Activated T-cell treated with anti-CD3 and anti-CD28 coated beads, Interleukin-2, amount 50 U/mL, for 4 hours (primary cell): ENCODE results near the gene FAM241A. TPM values are rescaled to one million over a fixed set of nuclear protein-coding genes. Genes with fewer than 3 reads are reported as not detected.
"Not testable (repeated sequence)": the region's sequence is repeated elsewhere in the genome, so short reads cannot be mapped to it uniquely, and the experiment has no call there.

ENCODE experiments used
- ATAC-seq, 2 donors: fragments of 200-7000 bp; cut with Tn5 transposase; one replicate each; pipeline ENCODE4 v1.10.0; 2021
- DNase-seq: peaks from one replicate; pipeline ENCODE4 v3.0.0-alpha.2; 2020
- H3K27me3 Mint-ChIP-seq: one replicate; pipeline ENCODE4 v1.8.0; 2021; ENCODE audit warnings: low read depth, mixed read lengths
- H3K36me3 Mint-ChIP-seq: one replicate; pipeline ENCODE4 v1.8.0; 2022; ENCODE audit warnings: mixed read lengths; ENCODE audit not compliant: insufficient read depth
- H3K4me1 Mint-ChIP-seq: one replicate; pipeline ENCODE4 v1.8.0; 2021; ENCODE audit warnings: low read depth, mixed read lengths
- H3K4me3 Mint-ChIP-seq: one replicate; pipeline ENCODE4 v1.8.0; 2021; ENCODE audit warnings: mild to moderate bottlenecking, moderate library complexity, mixed read lengths
- H3K9me3 Mint-ChIP-seq: one replicate; pipeline ENCODE4 v1.8.0; 2021; ENCODE audit warnings: mixed read lengths
- total RNA-seq, 3 donors: library from RNA; stranded (reverse); gene quantifications; one replicate each; pipeline ENCODE4 v1.2.1, GENCODE V29; 2021

The FAM241A gene
- total RNA-seq, 3 donors from 2014 or later = 12.5 to 13.8 (median 12.8) TPM

DNA sequence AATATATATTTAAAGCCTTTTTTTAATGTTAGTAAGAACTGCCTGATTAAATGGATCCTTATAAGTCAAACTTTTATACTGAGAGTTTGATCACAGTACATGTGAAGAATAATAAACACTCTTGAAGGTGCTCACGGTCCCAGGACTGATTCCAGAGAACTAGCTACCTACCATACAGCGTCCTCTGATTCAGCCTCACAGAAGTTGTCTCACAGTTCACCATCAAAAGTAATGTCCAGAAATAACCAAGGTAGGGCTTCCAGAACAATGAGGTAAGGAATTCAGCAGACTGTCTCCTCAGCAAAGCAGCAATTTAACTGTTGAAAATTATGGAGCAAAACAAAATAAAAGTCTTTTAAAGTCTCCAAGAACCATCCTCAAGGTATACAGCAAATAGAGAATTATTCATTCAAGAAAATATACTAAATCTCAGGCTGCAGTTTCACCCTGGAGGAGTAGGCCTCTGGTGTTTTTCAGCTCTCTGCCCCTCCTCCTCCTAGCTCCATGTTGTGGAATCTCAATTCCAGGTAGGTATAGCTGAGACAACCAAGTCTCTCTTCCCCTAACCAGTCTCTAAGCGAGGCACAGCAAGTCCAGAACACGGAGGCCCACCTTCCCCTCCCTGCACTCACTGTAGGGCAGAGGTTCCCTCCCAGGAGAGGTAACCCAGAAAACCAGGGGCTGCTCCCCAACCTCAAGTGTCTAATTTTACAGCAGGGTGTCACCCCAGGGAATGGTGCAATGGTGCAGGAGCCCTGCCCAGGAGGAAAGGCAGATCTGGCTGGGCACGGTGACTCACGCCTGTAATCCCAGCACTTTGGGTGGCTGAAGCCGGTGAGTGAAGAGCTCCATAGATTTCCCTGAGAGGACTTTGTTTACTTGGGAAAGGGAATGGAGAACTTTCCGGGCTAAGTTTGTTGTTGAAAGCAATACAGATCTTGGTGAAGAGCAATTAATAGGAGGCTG lies 28.6 kb downstream of the FAM241A start:
- H3K4me1 Mint-ChIP-seq = peaks cover 38% of the 10 kb centered on the region
- H3K36me3 Mint-ChIP-seq = peaks cover 21% of the 10 kb centered on the region
- no peaks in the 10 kb centered on the region for H3K9me3 Mint-ChIP-seq
- H3K27me3 Mint-ChIP-seq = no peaks in the 10 kb centered on the region
- no peak overlapping the region for H3K4me3 Mint-ChIP-seq
- no peak for ATAC-seq
- no peak for DNase-seq

DNA sequence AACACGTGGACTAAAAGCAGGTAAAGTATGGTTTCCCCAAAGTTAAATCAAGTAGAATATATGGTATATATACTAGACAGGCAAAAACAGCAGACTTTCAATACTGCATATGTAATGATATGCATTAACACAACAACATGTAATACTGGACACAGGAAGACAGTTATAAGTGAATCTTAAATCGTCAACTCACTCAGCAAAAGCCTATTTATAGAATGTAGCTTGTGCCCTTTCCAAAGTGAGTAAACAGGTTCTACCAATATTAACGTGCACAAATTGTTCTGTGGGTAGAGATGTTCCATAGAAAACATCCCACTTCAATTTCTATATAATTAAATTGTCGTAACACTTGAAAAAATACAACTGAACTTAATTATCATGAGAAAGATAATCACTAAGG lies 30.6 kb downstream of the FAM241A start:
- Mint-ChIP-seq H3K27me3 (no peaks in the 10 kb centered on the region), H3K36me3 (peaks cover 20% of the 10 kb centered on the region), H3K4me3 (no peak overlapping the region), H3K4me1 (peaks cover 32% of the 10 kb centered on the region), H3K9me3 (no peaks in the 10 kb centered on the region)
- no peak for DNase-seq
- no peak for ATAC-seq

DNA sequence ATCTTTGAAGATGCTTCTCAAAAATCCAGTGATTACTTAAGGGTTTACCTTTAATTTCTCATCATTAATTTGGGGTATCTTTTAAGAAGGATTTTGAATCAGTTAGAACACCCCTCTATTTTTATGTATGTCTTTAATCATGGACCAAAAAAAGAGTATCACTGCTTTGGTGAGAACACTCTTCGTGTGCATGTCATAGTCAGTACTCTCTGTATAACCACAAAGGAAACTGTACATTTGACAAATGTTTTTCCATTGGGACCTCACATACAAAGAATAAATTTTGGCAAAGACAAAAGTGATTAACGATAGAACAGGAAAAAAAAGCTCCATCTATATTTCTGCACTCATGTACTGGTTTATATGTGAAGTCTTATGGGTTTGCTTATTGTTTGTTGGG lies 31.3 kb downstream of the FAM241A start:
- Mint-ChIP-seq H3K4me3 (no peak overlapping the region), H3K27me3 (no peaks in the 10 kb centered on the region), H3K36me3 (peaks cover 21% of the 10 kb centered on the region), H3K4me1 (peaks cover 29% of the 10 kb centered on the region), H3K9me3 (no peaks in the 10 kb centered on the region)
- DNase-seq (no peak), ATAC-seq (peak; percentile 43 to 51)

DNA sequence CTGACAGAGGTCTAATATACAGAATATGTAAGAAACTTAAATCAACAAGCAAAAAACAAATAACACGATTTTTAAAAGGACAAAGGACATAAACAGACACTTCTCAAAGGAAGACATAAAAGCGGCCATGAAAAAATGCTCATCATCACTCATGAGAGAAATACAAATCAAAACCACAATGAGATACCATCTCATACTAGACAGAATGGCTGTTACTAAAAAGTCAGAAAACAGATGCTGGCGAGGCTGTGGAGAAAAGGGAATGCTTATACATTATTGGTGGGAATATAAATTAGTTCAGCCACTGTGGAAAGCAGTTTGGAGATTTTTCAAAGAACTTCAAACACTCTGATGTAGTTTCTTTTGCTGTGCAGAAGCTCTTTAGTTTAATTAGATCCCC lies 33.5 kb downstream of the FAM241A start:
- not testable (repeated sequence) for DNase-seq, H3K27me3 Mint-ChIP-seq, H3K4me3 Mint-ChIP-seq, H3K9me3 Mint-ChIP-seq, ATAC-seq
- Mint-ChIP-seq H3K4me1 (peaks cover 42% of the 10 kb centered on the region), H3K36me3 (peaks cover 26% of the 10 kb centered on the region)

DNA sequence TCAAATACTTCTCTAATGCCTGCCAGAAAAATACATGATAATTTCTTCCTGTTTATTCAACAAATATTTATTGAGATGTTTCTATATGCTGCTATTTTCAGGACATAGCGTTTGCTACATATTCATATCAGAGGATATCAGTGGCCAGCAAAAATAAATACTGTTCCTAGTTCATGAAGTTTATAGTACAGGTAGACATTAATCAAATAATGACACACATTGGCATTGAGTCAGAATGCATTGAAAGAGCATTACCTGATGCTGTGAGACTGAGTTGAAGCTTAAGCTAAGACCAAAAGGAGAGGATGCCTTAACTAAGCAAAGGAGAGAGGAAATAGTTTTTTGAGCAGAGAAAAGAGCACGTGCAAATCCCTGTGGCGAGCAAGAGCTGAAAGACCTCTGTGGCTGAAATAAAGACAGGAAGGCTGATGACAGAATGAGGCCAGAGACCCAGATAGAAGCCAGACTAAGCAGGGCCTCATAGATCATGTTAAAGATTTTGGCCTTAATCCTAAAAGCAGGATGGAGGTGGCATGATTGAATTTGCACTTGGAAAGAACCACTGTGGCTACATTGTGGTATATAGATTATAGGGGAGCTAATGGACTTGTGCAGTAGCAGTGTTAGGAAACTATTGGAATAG lies 36.2 kb downstream of the FAM241A start:
- DNase-seq (no peak), ATAC-seq (no peak)
- Mint-ChIP-seq H3K4me1 (peaks cover 40% of the 10 kb centered on the region), H3K36me3 (peaks cover 25% of the 10 kb centered on the region), H3K9me3 (no peaks in the 10 kb centered on the region), H3K4me3 (no peak overlapping the region), H3K27me3 (no peaks in the 10 kb centered on the region)

DNA sequence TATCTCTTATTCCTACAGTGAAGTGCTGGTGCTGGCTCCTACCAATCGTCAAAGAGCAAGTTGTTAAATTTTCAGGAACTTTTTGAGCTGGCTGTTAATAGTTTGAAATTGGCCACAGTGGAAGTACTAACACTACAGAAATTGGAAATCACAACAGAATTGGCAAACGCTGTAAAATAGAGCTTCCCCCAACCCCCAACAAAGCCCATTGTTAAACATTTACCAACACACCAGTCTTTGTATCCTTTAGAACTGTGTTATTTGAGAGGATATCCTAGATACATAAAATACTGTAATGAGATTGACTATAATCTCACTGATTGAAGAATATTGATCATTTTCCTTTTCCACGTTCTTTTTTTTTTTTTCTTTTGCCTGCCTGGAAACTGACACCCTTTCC lies 37.4 kb downstream of the FAM241A start:
- ATAC-seq (no peak), DNase-seq (no peak)
- H3K4me1 Mint-ChIP-seq = peaks cover 32% of the 10 kb centered on the region
- H3K27me3 Mint-ChIP-seq = no peaks in the 10 kb centered on the region
- no peaks in the 10 kb centered on the region for H3K9me3 Mint-ChIP-seq
- H3K36me3 Mint-ChIP-seq = peaks cover 30% of the 10 kb centered on the region
- no peak overlapping the region for H3K4me3 Mint-ChIP-seq

DNA sequence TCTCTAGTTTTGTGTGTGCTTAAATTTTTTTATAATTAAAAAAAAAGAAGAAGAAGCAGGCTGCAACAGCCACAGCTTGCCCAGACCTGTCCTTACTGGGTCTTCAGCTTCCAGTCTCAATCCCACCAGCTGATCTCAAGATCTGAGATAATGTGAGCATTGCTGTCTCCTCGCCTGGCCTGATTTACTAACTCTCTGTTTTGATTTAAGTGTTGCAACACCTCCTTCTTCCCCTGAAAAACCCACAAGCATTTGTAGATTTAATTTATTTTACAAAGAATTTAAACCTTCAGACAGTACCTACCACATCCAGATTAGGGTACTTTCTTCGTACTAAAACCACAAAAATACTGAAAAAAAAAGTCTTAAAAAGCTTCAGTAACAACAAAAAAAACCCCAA lies 38.0 kb downstream of the FAM241A start:
- H3K9me3 Mint-ChIP-seq = no peaks in the 10 kb centered on the region
- H3K27me3 Mint-ChIP-seq = no peaks in the 10 kb centered on the region
- H3K36me3 Mint-ChIP-seq = peaks cover 32% of the 10 kb centered on the region
- ATAC-seq (no peak), DNase-seq (no peak)
- no peak overlapping the region for H3K4me3 Mint-ChIP-seq
- H3K4me1 Mint-ChIP-seq = peaks cover 32% of the 10 kb centered on the region

DNA sequence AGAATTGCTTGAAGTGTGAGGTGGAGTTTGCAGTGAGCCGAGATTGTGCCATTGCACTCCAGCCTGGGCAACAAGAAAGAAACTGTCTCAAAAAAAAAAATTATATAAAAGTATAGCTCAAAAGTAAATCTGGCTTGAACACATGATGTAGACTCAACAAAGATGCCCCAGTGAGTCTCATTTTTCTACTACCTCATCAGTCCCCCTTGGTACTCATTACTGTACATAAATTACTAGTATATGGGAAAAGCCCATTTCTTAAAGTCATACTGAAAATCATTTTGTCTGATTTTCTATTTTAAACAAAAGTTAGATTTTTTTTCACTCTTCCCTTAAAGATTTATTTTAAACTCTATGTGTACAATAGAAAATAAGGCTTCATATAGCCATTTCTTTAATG lies 39.2 kb downstream of the FAM241A start:
- ATAC-seq = no peak
- Mint-ChIP-seq H3K27me3 (no peaks in the 10 kb centered on the region), H3K4me3 (no peak overlapping the region)

DNA sequence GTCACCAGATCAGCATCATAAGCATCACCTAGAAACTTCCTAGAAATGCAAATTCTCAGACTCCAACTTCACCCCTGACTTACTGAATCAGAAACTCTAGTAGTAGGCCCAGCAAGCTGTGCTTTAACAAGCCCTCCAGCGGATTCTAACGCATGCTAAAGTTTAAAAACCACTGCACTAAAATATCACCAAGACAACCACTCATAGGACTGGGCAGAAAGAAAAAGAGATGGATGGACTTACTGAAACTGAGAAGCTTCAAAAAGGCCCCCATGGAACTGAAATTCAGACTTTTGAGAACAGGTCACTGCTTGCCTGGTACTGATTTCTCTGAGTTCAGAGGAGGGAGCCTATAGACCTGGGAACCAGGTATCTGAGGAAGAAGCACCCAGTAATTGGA lies 40.1 kb downstream of the FAM241A start:
- no peaks in the 10 kb centered on the region for H3K9me3 Mint-ChIP-seq
- peaks cover 26% of the 10 kb centered on the region for H3K4me1 Mint-ChIP-seq
- H3K36me3 Mint-ChIP-seq = peaks cover 34% of the 10 kb centered on the region
- no peaks in the 10 kb centered on the region for H3K27me3 Mint-ChIP-seq
- no peak for ATAC-seq
- H3K4me3 Mint-ChIP-seq = no peak overlapping the region
- DNase-seq = no peak

More for the DNA sequence above, 39.2 kb downstream of the FAM241A start:
- Mint-ChIP-seq H3K36me3 (peaks cover 28% of the 10 kb centered on the region), H3K9me3 (no peaks in the 10 kb centered on the region), H3K4me1 (peaks cover 26% of the 10 kb centered on the region)
- DNase-seq = no peak

DNA sequence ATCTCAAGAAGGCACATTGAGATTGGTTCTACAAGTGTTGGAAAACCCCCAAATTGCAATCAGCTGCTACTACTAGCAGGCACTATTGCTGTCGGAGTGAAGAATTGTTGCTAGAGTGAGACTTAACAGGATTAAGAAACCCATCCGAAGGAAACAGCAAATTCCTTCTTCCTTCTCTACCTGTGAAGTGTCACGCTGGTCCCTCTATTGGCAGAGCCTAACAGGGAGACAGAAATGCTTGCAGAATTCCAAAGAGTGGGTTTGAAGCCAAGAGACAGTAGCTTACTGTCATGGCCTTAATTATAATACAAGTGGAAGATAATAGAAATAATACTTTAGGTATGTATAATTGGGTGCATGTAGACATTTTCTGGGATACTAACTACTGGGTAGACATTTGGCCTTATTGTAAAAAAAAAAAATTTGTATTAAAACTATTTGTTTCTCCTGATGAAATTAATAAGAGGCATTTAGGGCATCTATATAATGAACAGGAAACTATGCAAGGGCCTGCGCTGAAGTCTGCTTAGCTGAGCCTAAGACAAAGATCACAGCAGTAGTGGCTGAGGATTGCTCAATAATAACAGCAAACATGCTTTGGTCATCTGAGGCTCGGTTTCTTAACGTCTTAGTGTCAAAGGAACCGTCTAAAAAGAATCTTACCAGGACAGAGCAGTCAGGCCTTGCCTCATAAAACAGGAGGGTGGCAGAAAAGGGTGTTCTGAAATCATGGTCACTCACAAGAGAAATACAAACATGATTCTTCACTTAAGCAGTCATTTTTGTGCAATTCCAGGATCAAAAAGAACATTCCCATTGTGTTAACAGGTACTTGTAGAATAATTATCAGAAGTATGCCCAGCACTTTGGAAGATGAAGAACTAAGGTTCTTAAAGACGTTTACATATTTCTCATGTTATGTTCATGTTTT lies 40.8 kb downstream of the FAM241A start:
- peaks cover 26% of the 10 kb centered on the region for H3K4me1 Mint-ChIP-seq
- H3K4me3 Mint-ChIP-seq = no peak overlapping the region
- H3K27me3 Mint-ChIP-seq = no peaks in the 10 kb centered on the region
- peaks cover 34% of the 10 kb centered on the region for H3K36me3 Mint-ChIP-seq
- ATAC-seq (no peak), DNase-seq (no peak)
- no peaks in the 10 kb centered on the region for H3K9me3 Mint-ChIP-seq

DNA sequence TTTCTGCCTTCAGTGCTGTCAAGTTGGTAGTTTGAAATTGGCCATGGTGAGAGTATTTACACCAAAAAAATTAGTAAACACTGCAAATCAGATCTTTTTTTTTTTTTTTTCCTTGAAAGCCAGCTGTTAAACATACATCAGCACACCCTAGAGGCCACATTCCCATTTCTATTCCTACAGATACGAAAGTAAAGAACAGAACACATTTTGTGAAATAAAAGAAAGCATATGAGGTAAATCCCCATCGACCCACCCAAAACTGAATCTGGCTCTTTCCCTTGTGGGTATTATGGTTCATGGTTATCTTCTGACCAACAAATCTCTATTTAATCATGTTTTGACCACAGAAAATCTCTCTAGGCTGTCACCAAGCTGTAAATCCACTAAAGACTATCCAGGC lies 44.5 kb downstream of the FAM241A start:
- H3K4me1 Mint-ChIP-seq = peaks cover 2% of the 10 kb centered on the region
- ATAC-seq (no peak), DNase-seq (no peak)
- no peak overlapping the region for H3K4me3 Mint-ChIP-seq
- H3K27me3 Mint-ChIP-seq = no peaks in the 10 kb centered on the region
- no peaks in the 10 kb centered on the region for H3K9me3 Mint-ChIP-seq
- peaks cover 26% of the 10 kb centered on the region for H3K36me3 Mint-ChIP-seq

DNA sequence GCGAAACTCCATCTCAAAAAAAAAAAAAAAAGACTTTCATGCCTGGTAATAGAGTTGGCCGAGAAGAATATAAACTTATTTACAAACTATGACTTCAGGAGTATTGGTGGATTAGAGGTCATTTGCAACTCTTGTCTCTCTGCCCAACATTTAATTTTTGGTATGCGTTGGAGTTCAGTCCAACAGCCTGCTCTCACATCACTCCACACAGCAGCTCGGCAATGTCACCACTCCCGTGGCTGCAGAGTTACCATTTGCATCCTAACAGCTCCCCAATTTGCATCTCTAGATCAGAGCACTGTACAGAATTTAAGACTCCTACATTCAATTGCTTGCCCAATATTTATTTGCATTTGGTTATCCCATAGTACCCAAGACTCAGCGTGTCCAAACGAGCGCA lies 45.4 kb downstream of the FAM241A start:
- no peak overlapping the region for H3K4me3 Mint-ChIP-seq
- DNase-seq (no peak), ATAC-seq (no peak)
- H3K9me3 Mint-ChIP-seq = no peaks in the 10 kb centered on the region
- no peaks in the 10 kb centered on the region for H3K27me3 Mint-ChIP-seq
- H3K4me1 Mint-ChIP-seq = no peaks in the 10 kb centered on the region
- peaks cover 27% of the 10 kb centered on the region for H3K36me3 Mint-ChIP-seq

DNA sequence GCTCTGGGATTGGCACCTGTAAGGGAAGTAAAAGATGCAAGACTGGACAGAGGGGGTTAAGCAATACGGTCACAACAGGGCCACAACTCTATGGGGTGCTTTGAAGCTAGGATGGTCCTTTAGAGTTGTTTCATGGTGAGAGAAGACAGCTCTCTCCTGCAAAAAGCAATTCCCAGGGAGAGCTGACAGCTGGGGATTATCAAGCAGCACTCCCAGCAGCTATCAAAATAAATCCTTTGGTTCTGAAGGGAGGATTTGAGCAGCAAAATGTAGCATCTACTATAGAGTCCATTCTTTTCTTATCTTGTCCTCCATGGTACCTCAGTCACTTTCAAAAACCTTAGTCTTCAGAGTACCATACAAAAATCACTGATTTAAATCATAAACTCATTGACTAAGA lies 51.2 kb downstream of the FAM241A start:
- DNase-seq = no peak
- no peak for ATAC-seq
- Mint-ChIP-seq H3K4me1 (peaks cover 15% of the 10 kb centered on the region), H3K4me3 (no peak overlapping the region), H3K27me3 (no peaks in the 10 kb centered on the region), H3K36me3 (peaks cover 3% of the 10 kb centered on the region), H3K9me3 (no peaks in the 10 kb centered on the region)

DNA sequence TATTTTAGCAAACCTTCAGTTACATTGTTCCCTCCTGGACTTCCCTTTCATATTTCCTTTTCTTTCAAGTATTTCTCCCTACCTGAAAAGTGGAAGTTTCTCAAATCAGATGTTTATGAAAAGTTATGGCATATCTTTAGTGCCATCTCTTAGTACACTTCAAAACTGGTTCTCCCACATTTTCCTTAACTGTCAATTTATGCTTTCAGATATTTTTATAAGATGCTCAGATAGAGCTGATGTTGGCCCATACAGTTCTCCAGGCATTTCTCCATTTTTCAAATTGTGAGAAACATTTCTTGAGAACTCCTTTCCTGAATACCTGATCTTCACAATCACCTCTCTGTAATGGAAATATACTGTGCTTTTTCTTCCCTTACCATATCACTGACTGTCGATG lies 53.8 kb downstream of the FAM241A start:
- no peak for DNase-seq
- Mint-ChIP-seq H3K9me3 (no peaks in the 10 kb centered on the region), H3K4me1 (peaks cover 15% of the 10 kb centered on the region), H3K36me3 (peaks cover 3% of the 10 kb centered on the region), H3K4me3 (no peak overlapping the region), H3K27me3 (no peaks in the 10 kb centered on the region)
- no peak for ATAC-seq
